IPS DF 6.9 (cell line): ENCODE measurements around the gene OSBP2.

ENCODE experiments used
- DNase-seq: peaks from one replicate; pipeline ENCODE4 v3.0.0-alpha.2; 2013; ENCODE audit warnings: low read depth, low spot score
- H3K27ac ChIP-seq: one replicate; pipeline ENCODE4 v1.5.1; 2013; ENCODE audit warnings: low read length, control low read depth
- H3K27me3 ChIP-seq: 2 replicates; pipeline ENCODE4 v1.6.1; 2013; ENCODE audit warnings: mild to moderate bottlenecking, low read length; ENCODE audit not compliant: control insufficient read depth, insufficient read depth
- H3K36me3 ChIP-seq: 2 replicates; pipeline ENCODE4 v1.6.1; 2013; ENCODE audit warnings: low read length; ENCODE audit not compliant: control insufficient read depth, insufficient read depth
- H3K4me1 ChIP-seq: 2 replicates; pipeline ENCODE4 v1.6.1; 2013; ENCODE audit warnings: low read length; ENCODE audit not compliant: control insufficient read depth, insufficient read depth
- H3K4me3 ChIP-seq: 2 replicates; pipeline ENCODE4 v1.5.1; 2013; ENCODE audit warnings: mild to moderate bottlenecking, low read length
- H3K9me3 ChIP-seq: 2 replicates; pipeline ENCODE4 v1.6.1; 2013; ENCODE audit warnings: low read length, inconsistent platforms; ENCODE audit not compliant: control insufficient read depth, insufficient read depth
- WGBS: extraction: QIAGEN DNeasy Blood & Tissue Kit; methylation state at CpG from one replicate; pipeline ENCODE4 v1.1.7; 2013; ENCODE audit warnings: mixed read lengths, missing lambda C conversion rate; ENCODE audit not compliant: insufficient read length, insufficient coverage; 5-methylcytosine and 5-hydroxymethylcytosine counted together

Gene OSBP2

DNA sequence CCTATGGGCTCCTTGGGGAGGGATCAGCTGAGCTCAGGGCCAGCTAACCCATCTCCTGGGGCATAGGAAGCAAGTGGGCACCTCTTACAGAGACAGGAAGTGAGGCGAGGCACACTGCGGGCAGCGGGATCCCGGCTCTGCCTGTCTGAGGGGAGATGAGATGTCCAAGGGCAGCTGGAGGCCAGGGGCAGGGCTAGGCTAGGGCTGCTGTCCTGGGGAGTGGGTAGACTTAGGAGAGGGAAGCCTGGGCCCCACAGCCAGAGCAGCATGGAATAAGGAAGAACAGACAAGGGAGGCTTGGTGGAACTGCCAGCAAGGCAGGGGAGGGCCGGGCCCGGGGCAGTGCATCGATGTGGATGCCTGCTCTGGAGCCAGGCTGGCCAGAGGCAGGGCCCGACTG lies 197.6 kb downstream of the OSBP2 start:
- no CpG with 5 or more reads among the region's 8 CpGs for WGBS
- DNase-seq, result no peak
- Histone ChIP-seq H3K27ac (no peak overlapping the region), H3K4me1 (no peaks in the 10 kb centered on the region), H3K4me3 (no peak overlapping the region), H3K9me3 (no peaks in the 10 kb centered on the region), H3K36me3 (0 out of 2 replicates have a peak, but pooled peaks cover 3% of the 10 kb centered on the region), H3K27me3 (no peaks in the 10 kb centered on the region)

GRCh38 chr22:30892731-30893221 lies 198.1 kb downstream of the OSBP2 start:
- H3K36me3 ChIP-seq, result 0 out of 2 replicates have a peak, but pooled peaks cover 3% of the 10 kb centered on the region
- no CpG with 5 or more reads among the region's 5 CpGs for WGBS
- H3K4me3 ChIP-seq, result no peak overlapping the region
- H3K27ac ChIP-seq, result no peak overlapping the region
- no peak for DNase-seq
- H3K9me3 ChIP-seq, result no peaks in the 10 kb centered on the region
- H3K4me1 ChIP-seq, result no peaks in the 10 kb centered on the region
- H3K27me3 ChIP-seq, result no peaks in the 10 kb centered on the region

GRCh38 chr22:30893434-30894370 lies 199.0 kb downstream of the OSBP2 start:
- no CpG with 5 or more reads among the region's 23 CpGs for WGBS

DNA sequence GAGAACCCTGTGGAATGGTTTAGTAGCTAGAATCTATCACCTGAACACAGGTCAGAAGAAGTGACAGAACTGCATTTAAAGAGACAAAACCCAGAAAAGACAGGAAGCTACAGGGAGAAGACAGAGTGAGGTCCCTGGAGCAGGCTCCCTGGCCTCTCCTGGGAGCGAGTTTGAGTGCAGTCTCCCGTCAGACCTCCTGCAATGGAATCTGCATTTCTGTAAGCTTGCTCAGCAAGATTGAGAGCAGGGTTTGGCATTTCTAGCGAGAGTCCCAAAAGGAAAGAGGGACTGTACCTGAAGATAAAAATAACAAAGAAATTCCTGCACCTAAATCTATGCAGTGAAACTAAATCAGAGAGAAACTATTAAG lies 199.7 kb downstream of the OSBP2 start:
- H3K9me3 ChIP-seq, result no peaks in the 10 kb centered on the region
- no peak overlapping the region for H3K27ac ChIP-seq
- no peak overlapping the region for H3K4me3 ChIP-seq
- WGBS, result no CpG with 5 or more reads among the region's 3 CpGs
- no peaks in the 10 kb centered on the region for H3K4me1 ChIP-seq
- DNase-seq, result no peak
- H3K27me3 ChIP-seq, result no peaks in the 10 kb centered on the region
- 0 out of 2 replicates have a peak, but pooled peaks cover 3% of the 10 kb centered on the region for H3K36me3 ChIP-seq

More at GRCh38 chr22:30893434-30894370, 199.0 kb downstream of the OSBP2 start:
- H3K4me3 ChIP-seq, result no peak overlapping the region
- 0 out of 2 replicates have a peak, but pooled peaks cover 3% of the 10 kb centered on the region for H3K36me3 ChIP-seq
- no peaks in the 10 kb centered on the region for H3K4me1 ChIP-seq
- DNase-seq, result no peak
- no peak overlapping the region for H3K27ac ChIP-seq
- H3K27me3 ChIP-seq, result no peaks in the 10 kb centered on the region
- H3K9me3 ChIP-seq, result no peaks in the 10 kb centered on the region

GRCh38 chr22:30902496-30903357 lies 208.1 kb downstream of the OSBP2 start:
- Histone ChIP-seq H3K9me3 (no peaks in the 10 kb centered on the region), H3K27ac (no peak overlapping the region), H3K4me1 (no peaks in the 10 kb centered on the region), H3K27me3 (no peaks in the 10 kb centered on the region), H3K36me3 (peaks cover 15% of the 10 kb centered on the region), H3K4me3 (no peak overlapping the region)
- DNase-seq, result no peak
- no CpG with 5 or more reads among the region's 16 CpGs for WGBS

- Histone ChIP-seq H3K4me1 (no peaks in the 10 kb centered on the region), H3K27ac (no peak overlapping the region), H3K9me3 (no peaks in the 10 kb centered on the region), H3K27me3 (no peaks in the 10 kb centered on the region), H3K36me3 (peaks cover 15% of the 10 kb centered on the region), H3K4me3 (no peak overlapping the region)
- WGBS, result no CpG with 5 or more reads among the region's 6 CpGs
- DNase-seq, result no peak
These were observed 209.3 kb downstream of the OSBP2 start for GRCh38 chr22:30903876-30904460.

DNA sequence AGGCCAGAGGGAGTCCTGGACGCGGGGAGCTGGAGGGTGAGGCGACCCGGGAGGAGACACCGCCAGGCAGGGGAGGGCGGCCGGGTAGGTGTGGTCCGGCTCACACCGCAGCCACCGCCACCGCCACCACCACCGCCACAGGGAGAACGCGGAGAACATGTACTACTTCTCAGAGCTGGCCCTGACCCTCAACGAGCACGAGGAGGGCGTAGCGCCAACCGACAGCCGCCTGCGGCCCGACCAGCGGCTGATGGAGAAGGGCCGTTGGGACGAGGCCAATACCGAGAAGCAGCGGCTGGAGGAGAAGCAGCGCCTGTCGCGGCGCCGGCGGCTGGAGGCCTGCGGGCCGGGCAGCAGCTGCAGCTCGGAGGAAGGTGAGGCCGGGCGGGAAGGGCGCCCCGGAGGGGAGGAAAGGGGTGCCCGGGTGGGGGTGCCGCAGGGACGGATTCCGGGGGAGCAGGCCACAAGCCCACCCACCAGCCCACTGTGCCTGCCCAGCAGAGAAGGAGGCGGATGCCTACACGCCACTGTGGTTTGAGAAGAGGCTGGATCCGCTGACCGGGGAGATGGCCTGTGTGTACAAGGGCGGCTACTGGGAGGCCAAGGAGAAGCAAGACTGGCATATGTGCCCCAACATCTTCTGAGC lies 211.1 kb downstream of the OSBP2 start:
- Histone ChIP-seq H3K27me3 (no peaks in the 10 kb centered on the region), H3K9me3 (no peaks in the 10 kb centered on the region), H3K4me3 (no peak overlapping the region), H3K4me1 (no peaks in the 10 kb centered on the region), H3K27ac (no peak overlapping the region), H3K36me3 (peaks cover 15% of the 10 kb centered on the region)
- no CpG with 5 or more reads among the region's 49 CpGs for WGBS
- DNase-seq, result no peak

DNA sequence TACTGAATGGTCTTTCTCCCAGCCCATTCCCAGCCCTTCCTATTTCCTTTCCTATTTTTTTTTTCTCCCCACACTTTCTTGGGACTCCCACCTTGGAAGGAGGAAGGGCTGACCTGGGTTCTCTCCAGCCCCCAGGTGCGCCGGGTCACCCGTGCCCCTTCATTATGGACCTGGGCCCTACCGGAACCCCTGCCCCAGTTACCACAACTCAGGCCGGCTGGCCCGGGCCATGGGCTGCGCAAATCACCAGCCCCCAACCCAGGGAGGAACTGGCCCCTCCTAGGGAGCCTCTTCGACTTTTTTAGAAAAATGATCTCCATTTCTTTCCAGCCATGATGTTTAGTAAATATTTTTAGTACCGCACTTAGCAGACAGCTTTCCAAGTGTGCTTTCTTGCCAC lies 211.7 kb downstream of the OSBP2 start:
- peaks cover 15% of the 10 kb centered on the region for H3K36me3 ChIP-seq

DNA sequence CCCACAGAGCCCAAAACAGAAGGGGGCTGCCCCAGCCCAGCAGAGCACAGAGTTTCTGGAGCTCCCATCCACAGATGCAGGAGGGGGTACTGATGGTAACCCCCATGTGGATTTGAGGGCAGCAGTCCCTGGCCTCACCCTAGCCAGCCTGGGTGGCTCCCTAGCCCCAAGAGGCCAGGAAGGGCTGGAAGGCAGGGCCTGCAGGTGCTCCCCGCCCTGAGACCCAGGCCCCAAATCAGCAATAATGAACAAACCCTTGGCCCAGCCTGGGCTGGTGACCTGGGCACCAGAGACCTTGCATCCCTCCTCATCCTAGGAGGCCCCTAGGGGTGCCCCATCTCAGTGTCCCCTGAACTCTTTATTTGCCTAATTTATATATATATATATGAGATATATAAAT lies 212.3 kb downstream of the OSBP2 start:
- WGBS, result no CpG with 5 or more reads among the region's 1 CpG

More for the DNA sequence above, 211.7 kb downstream of the OSBP2 start:
- no CpG with 5 or more reads among the region's 9 CpGs for WGBS
- Histone ChIP-seq H3K4me1 (no peaks in the 10 kb centered on the region), H3K4me3 (no peak overlapping the region), H3K9me3 (no peaks in the 10 kb centered on the region), H3K27me3 (no peaks in the 10 kb centered on the region), H3K27ac (no peak overlapping the region)
- DNase-seq, result no peak

More for the DNA sequence above, 212.3 kb downstream of the OSBP2 start:
- no peak for DNase-seq
- Histone ChIP-seq H3K4me1 (no peaks in the 10 kb centered on the region), H3K27ac (no peak overlapping the region), H3K4me3 (no peak overlapping the region), H3K9me3 (no peaks in the 10 kb centered on the region), H3K27me3 (no peaks in the 10 kb centered on the region), H3K36me3 (peaks cover 15% of the 10 kb centered on the region)
